ENCODE data around the gene TMEM253.

The TMEM253 gene

DNA sequence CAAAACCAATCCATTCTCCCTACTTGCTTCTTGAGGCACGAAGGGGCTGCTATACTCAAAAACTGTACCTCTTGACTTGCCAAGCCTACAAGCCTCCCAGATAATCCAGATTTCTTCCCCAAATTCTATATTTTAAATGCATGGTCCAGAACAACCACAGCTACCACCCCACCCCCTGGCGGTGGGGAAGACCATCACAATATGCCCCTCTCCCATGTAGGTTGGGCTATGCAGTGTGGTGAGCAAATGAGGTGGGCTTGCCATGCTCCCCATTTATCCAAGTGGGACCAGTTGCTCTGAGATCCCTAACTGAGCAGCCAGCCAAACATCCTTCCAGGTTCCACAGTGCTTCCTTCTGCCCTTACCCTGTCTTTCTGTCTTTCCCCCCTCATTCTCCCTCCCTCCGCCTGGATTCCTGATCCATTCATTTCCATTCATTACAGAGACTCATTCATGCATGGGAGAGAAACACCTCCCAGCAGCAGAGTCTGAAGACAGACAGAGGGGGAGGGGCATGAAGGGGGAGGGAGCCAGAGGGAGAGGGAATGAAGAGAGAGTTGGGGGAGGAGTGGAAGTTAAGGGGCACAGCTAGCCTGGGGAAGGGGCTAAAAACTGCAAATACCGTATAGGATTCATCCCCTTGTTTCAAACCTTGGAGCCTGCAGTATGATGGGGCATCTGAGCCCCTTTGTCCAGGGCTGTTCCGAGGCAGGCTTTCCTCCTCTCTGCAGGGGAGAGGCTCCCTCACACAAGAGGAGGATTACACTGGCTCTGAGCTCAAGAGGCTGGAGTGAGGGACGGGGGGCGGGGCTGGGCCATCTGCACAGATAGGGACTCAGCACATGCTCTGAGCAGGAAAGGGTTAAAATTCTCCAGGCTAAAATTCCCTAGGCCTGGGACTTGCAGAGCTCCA, 6.8 kb upstream of the TMEM253 start (continued):
- TF ChIP-seq, protein P1, sequence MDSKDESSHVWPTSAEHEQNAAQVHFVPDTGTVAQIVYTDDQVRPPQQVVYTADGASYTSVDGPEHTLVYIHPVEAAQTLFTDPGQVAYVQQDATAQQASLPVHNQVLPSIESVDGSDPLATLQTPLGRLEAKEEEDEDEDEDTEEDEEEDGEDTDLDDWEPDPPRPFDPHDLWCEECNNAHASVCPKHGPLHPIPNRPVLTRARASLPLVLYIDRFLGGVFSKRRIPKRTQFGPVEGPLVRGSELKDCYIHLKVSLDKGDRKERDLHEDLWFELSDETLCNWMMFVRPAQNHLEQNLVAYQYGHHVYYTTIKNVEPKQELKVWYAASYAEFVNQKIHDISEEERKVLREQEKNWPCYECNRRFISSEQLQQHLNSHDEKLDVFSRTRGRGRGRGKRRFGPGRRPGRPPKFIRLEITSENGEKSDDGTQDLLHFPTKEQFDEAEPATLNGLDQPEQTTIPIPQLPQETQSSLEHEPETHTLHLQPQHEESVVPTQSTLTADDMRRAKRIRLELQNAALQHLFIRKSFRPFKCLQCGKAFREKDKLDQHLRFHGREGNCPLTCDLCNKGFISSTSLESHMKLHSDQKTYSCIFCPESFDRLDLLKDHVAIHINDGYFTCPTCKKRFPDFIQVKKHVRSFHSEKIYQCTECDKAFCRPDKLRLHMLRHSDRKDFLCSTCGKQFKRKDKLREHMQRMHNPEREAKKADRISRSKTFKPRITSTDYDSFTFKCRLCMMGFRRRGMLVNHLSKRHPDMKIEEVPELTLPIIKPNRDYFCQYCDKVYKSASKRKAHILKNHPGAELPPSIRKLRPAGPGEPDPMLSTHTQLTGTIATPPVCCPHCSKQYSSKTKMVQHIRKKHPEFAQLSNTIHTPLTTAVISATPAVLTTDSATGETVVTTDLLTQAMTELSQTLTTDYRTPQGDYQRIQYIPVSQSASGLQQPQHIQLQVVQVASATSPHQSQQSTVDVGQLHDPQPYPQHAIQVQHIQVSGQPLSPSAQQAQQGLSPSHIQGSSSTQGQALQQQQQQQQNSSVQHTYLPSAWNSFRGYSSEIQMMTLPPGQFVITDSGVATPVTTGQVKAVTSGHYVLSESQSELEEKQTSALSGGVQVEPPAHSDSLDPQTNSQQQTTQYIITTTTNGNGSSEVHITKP (tag by site-specific recombination; IDR thresholded peaks at IDR 0.05), result peak; percentile 53; the same call in 1 of the 2 replicates
- TF ChIP-seq KLF16 (tag by site-specific recombination; IDR thresholded peaks at IDR 0.05), result no peak
- no peak for TF ChIP-seq ZNF175 (tag by site-specific recombination; IDR thresholded peaks at IDR 0.05)
- no peak for TF ChIP-seq SCRT2 (tag by site-specific recombination; IDR thresholded peaks at IDR 0.05)
- TF ChIP-seq ZNF707 (tag by site-specific recombination; IDR thresholded peaks at IDR 0.05), result no peak
- peak; percentile 92 for TF ChIP-seq ZBTB17 (tag by site-specific recombination; IDR thresholded peaks at IDR 0.05)
- peak; percentile 61; the same call in 1 of the 2 replicates for TF ChIP-seq ZBTB48 (tag by site-specific recombination; IDR thresholded peaks at IDR 0.05)
- TF ChIP-seq, protein P2, sequence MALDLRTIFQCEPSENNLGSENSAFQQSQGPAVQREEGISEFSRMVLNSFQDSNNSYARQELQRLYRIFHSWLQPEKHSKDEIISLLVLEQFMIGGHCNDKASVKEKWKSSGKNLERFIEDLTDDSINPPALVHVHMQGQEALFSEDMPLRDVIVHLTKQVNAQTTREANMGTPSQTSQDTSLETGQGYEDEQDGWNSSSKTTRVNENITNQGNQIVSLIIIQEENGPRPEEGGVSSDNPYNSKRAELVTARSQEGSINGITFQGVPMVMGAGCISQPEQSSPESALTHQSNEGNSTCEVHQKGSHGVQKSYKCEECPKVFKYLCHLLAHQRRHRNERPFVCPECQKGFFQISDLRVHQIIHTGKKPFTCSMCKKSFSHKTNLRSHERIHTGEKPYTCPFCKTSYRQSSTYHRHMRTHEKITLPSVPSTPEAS (tag by site-specific recombination; IDR thresholded peaks at IDR 0.05), result no peak
- TF ChIP-seq ZNF10 (tag by site-specific recombination; IDR thresholded peaks at IDR 0.05), result no peak
- TF ChIP-seq ZNF354C (tag by site-specific recombination; IDR thresholded peaks at IDR 0.05; ENCODE audit: borderline replicate concordance, low read depth), result no peak
- peak; percentile 69 for TF ChIP-seq ZNF510 (tag by site-specific recombination; IDR thresholded peaks at IDR 0.05; ENCODE audit: insufficient replicate concordance)
- TF ChIP-seq ZNF302 (tag by site-specific recombination; IDR thresholded peaks at IDR 0.05; ENCODE audit: low read depth), result no peak
- TF ChIP-seq ZBTB8A (tag by site-specific recombination; IDR thresholded peaks at IDR 0.05), result peak; percentile 47
- no peak for TF ChIP-seq ZNF623 (tag by site-specific recombination; IDR thresholded peaks at IDR 0.05)

DNA sequence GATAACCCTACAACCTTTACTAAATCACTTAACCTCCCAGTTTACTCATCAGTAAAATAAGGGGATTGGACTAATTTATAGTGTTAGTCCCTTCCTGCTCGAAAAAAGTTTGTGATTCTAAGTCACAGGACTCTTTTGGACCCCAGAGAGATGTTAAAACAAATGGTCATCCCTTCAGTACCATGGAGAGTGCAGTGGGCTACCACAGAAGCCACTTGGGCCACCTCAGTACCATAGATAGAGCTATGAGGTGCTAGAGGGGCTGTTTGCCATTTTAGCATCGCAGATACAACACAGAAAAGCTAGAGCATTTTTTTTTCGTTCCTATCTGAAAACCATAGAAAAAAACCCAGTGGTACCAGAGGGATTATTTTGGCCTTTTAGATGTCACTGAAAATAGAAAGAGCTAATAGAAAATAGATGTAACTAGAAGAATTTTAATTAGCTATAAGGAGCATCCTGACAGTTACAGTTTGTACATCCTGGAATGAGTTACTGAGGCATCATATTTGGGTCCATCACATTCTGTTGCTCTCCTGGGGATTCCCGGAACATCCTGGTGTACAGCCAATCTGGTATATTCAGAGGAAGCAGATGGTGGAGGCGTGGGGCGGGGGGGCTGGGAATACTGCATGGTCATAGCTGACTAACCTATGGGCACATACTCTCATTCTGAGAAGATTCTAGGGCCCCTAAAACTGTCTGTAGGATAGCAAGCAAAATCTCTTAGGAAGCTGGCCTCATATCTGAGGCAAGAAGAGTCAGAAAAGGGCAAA, 5.2 kb upstream of the TMEM253 start:
- ChIA-PET POLR2A (interaction anchor here (0.7 to 4.4 kb wide), 5 partner anchors 9 to 81 kb away, joined by 3 to 33 read pairs (median 8); partner anchors contain the start of gene ARHGEF40), CTCF (interaction anchor here (0.5 to 6.9 kb wide), 7 partner anchors 8 to 123 kb away, joined by 3 to 175 read pairs (median 7); partner anchors contain the start of genes ARHGEF40 and TMEM253)
- no peak overlapping the region for H3K4me3 ChIP-seq (ENCODE audit: low read depth, low read length)
- peaks cover 7 to 26% of the 10 kb centered on the region in 2 experiments; a peak in 2 of 3 replicates for H3K36me3 ChIP-seq (ENCODE audit: control insufficient read depth in 2 of 2, insufficient read depth in 1 of 2, low read length in 2 of 2)
- TF ChIP-seq, protein P3, sequence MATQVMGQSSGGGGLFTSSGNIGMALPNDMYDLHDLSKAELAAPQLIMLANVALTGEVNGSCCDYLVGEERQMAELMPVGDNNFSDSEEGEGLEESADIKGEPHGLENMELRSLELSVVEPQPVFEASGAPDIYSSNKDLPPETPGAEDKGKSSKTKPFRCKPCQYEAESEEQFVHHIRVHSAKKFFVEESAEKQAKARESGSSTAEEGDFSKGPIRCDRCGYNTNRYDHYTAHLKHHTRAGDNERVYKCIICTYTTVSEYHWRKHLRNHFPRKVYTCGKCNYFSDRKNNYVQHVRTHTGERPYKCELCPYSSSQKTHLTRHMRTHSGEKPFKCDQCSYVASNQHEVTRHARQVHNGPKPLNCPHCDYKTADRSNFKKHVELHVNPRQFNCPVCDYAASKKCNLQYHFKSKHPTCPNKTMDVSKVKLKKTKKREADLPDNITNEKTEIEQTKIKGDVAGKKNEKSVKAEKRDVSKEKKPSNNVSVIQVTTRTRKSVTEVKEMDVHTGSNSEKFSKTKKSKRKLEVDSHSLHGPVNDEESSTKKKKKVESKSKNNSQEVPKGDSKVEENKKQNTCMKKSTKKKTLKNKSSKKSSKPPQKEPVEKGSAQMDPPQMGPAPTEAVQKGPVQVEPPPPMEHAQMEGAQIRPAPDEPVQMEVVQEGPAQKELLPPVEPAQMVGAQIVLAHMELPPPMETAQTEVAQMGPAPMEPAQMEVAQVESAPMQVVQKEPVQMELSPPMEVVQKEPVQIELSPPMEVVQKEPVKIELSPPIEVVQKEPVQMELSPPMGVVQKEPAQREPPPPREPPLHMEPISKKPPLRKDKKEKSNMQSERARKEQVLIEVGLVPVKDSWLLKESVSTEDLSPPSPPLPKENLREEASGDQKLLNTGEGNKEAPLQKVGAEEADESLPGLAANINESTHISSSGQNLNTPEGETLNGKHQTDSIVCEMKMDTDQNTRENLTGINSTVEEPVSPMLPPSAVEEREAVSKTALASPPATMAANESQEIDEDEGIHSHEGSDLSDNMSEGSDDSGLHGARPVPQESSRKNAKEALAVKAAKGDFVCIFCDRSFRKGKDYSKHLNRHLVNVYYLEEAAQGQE (tag by site-specific recombination; IDR thresholded peaks at IDR 0.05), result peak; percentile 98
- TF ChIP-seq ZNF624 (tag by site-specific recombination; IDR thresholded peaks at IDR 0.05) (no peak), OSR2 (tag by site-specific recombination; IDR thresholded peaks at IDR 0.05) (peak; percentile 66), ZNF623 (tag by site-specific recombination; IDR thresholded peaks at IDR 0.05) (no peak), ZNF248 (tag by site-specific recombination; IDR thresholded peaks at IDR 0.05) (no peak), SCRT2 (tag by site-specific recombination; IDR thresholded peaks at IDR 0.05) (no peak)
- no peak overlapping the region; the same call in 1 of the 2 replicates for H3K27ac ChIP-seq (ENCODE audit: extremely low read depth, low read depth, low read length)
- no peaks in the 10 kb centered on the region for H3K9me3 ChIP-seq (ENCODE audit: control insufficient read depth, insufficient read depth, low read depth, low read length)
- peaks cover 17% of the 10 kb centered on the region; the same call in 1 of the 2 replicates for H3K4me1 ChIP-seq (ENCODE audit: control insufficient read depth, insufficient read depth, low read length)

All from HEK293 (cell line).